ENCODE measurements around the gene AMPH. TPM values are rescaled to one million over a fixed set of nuclear protein-coding genes. Genes with fewer than 3 reads are reported as not detected.

The AMPH gene
- total and polyA plus RNA-seq, 9 of the 15 experiments (the other 6 are each of a cell fraction or from before 2014, with no cell fraction given), result 0.03 to 0.35 TPM; not detected in 7

GRCh38 chr7:38607466-38607865 lies 23.7 kb downstream of the AMPH start (continued):
- no peak for TF ChIP-seq TFE3 (CRISPR knock-in tag; IDR thresholded peaks at IDR 0.05)
- TF ChIP-seq ZNF174 (CRISPR knock-in tag; IDR thresholded peaks at IDR 0.05), result no peak
- TF ChIP-seq ZNF407 (IDR thresholded peaks at IDR 0.05; ENCODE audit: low read depth), result no peak
- TF ChIP-seq ARID2 (IDR thresholded peaks at IDR 0.05), result no peak
- TF ChIP-seq KLF16 (IDR thresholded peaks at IDR 0.05), result no peak
- no peak for TF ChIP-seq PPARD (CRISPR knock-in tag; IDR thresholded peaks at IDR 0.05)
- TF ChIP-seq XRCC3 (IDR thresholded peaks at IDR 0.05), result no peak

Data from K562 (cell line).